Stimulated activated CD8-positive, alpha-beta memory T cell treated with anti-CD3 and anti-CD28 coated beads, Interleukin-7, amount 100 ng/mL, for 48 hours (primary cell): ENCODE data around the gene JTB.
A peak's percentile ranks its signal among the peaks of the same experiment; 100 is the strongest.
"Not testable (repeated sequence)": the region's sequence is repeated elsewhere in the genome, so short reads cannot be mapped to it uniquely, and the experiment has no call there.

Experiments used
- DNase-seq, 2 donors: peaks; one replicate each; pipeline ENCODE4 v3.0.0-alpha.2; 2020; ENCODE audit warnings: low read depth in 1 of 2; ENCODE audit errors: extremely low read depth in 1 of 2

Gene JTB

GRCh38 chr1:153977250-153978240 lies at the start of gene JTB:
Gene JTB, minus strand, starts transcription at chr1:153977674. Its CDS starts 422 bp downstream, at chr1:153977252.
- peak; percentile 64 to 81 for DNase-seq

- no peak for DNase-seq
Observed at GRCh38 chr1:154019940-154020339, 42.5 kb upstream of the JTB start.

GRCh38 chr1:154019269-154019668 lies 41.8 kb upstream of the JTB start:
- no peak for DNase-seq

GRCh38 chr1:154014154-154014907 lies 36.9 kb upstream of the JTB start:
- no peak for DNase-seq

GRCh38 chr1:154012543-154012942 lies 35.1 kb upstream of the JTB start:
- not testable (repeated sequence) for DNase-seq

- DNase-seq = no peak
Observed at GRCh38 chr1:154012129-154012528, 34.7 kb upstream of the JTB start.

GRCh38 chr1:154006136-154006535 lies 28.7 kb upstream of the JTB start:
- no peak for DNase-seq

- no peak for DNase-seq
Observed at GRCh38 chr1:154000420-154000819, 22.9 kb upstream of the JTB start.

- not testable (repeated sequence) for DNase-seq
Observed at GRCh38 chr1:153996882-153997281, 19.4 kb upstream of the JTB start.

- no peak for DNase-seq
Observed at GRCh38 chr1:153995640-153996039, 18.2 kb upstream of the JTB start.

- DNase-seq = no peak
Observed at GRCh38 chr1:153995202-153995601, 17.7 kb upstream of the JTB start.

- DNase-seq = no peak
Observed at GRCh38 chr1:153991806-153992205, 14.3 kb upstream of the JTB start.

GRCh38 chr1:153991151-153991630 lies 13.7 kb upstream of the JTB start:
- DNase-seq = no peak

GRCh38 chr1:153990468-153991150 lies 13.1 kb upstream of the JTB start, which contains the start of gene RPS27:
Gene RPS27, plus strand, starts transcription at chr1:153990762. Its CDS starts 35 bp downstream, at chr1:153990797.
- peak; percentile 64 to 87 for DNase-seq

- no peak for DNase-seq
Observed at GRCh38 chr1:153987621-153988020, 10.1 kb upstream of the JTB start.

- no peak for DNase-seq
Observed at GRCh38 chr1:153985941-153986761, 8.7 kb upstream of the JTB start, which contains the start of gene RAB13. Gene RAB13, minus strand, starts transcription at chr1:153986339. Its CDS starts 103 bp downstream, at chr1:153986236.

GRCh38 chr1:153985341-153985912 lies 8.0 kb upstream of the JTB start:
- peak; percentile 35 to 49 for DNase-seq

- DNase-seq = no peak
Observed at GRCh38 chr1:153984123-153984894, 6.8 kb upstream of the JTB start.

- not testable (repeated sequence) for DNase-seq
Observed at GRCh38 chr1:153981735-153982134, 4.3 kb upstream of the JTB start.
